Endothelial cell of umbilical vein (primary cell): ENCODE results near the gene NRP2.

Experiments used
- CTCF ChIP-seq, 2 donors: IDR thresholded peaks; 1 replicate in 1 of 2; 2 replicates in 1 of 2; pipeline ENCODE4 v1.5.1; 2011; ENCODE audit warnings: low read length in 2 of 2, mild to moderate bottlenecking in 2 of 2, moderate library complexity in 2 of 2, control low read depth in 1 of 2, inconsistent platforms in 1 of 2, low read depth in 1 of 2; ENCODE audit not compliant: insufficient read depth in 1 of 2; ENCODE audit errors: extremely low read depth in 1 of 2
- EZH2 ChIP-seq: IDR thresholded peaks from 2 replicates; pipeline ENCODE4 v1.6.1; 2012; ENCODE audit warnings: borderline replicate concordance, low read depth, mild to moderate bottlenecking, moderate library complexity, low read length, inconsistent platforms; ENCODE audit not compliant: severe bottlenecking
- FOS ChIP-seq: IDR thresholded peaks from 2 replicates; pipeline ENCODE4 v1.6.1; 2011; ENCODE audit warnings: mild to moderate bottlenecking, low read length, moderate library complexity, borderline replicate concordance; ENCODE audit not compliant: insufficient read depth
- MYC ChIP-seq: IDR thresholded peaks from one replicate; pipeline ENCODE4 v1.6.1; 2011; ENCODE audit warnings: mild to moderate bottlenecking, low read depth, low read length
- POLR2A ChIP-seq: IDR thresholded peaks from 2 replicates; pipeline ENCODE4 v1.6.1; 2012; ENCODE audit warnings: low read depth, mild to moderate bottlenecking, control low read depth, low read length
- POLR2AphosphoS5 ChIP-seq: IDR thresholded peaks from 2 replicates; pipeline ENCODE4 v1.6.1; 2012; ENCODE audit warnings: low read depth, mild to moderate bottlenecking, control low read depth, low read length, moderate library complexity; ENCODE audit not compliant: insufficient read depth

DNA sequence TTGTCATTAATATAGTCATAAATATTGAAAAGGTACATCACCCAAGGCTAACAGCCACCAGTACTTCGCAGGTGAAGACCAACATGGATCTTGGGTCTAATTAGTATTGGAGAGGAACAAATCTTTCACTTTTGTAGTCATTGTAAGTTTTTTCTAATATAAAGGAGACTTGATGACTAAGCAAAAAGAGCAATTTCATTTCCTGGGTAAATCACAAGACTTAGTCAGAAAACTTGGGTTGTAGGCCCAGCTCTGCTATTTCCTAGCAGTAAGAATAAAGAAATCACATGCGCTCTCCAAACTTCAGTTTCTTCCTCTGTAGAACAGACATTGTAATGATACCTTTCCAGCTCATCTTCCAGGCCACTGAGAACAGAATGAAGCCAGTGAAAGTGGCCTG, 40.9 kb downstream of the NRP2 start:
- TF ChIP-seq CTCF (IDR thresholded peaks at IDR 0.05; ENCODE audit: extremely low read depth in 1 of 2, insufficient read depth in 1 of 2, low read depth in 1 of 2, low read length in 2 of 2) (no peak), POLR2A (no peak), MYC (no peak), FOS (no peak), POLR2AphosphoS5 (no peak), EZH2 (no peak)
